H1 (cell line): ENCODE measurements around the gene PRR5L.
"Not testable (repeated sequence)": the region's sequence is repeated elsewhere in the genome, so short reads cannot be mapped to it uniquely, and the experiment has no call there.

Source experiments
- CTCF ChIP-seq, 3 experiments: IDR thresholded peaks; 1 replicate in 2 of 3; 2 replicates in 1 of 3; pipeline versions ENCODE4 v1.5.1 to v1.6.1; 2011; ENCODE audit warnings: low read length in 3 of 3, mild to moderate bottlenecking in 3 of 3, inconsistent platforms in 2 of 3, low read depth in 1 of 3, moderate library complexity in 1 of 3; ENCODE audit not compliant: insufficient read depth in 1 of 3; ENCODE audit errors: control extremely low read depth in 1 of 3
- FOSL1 ChIP-seq: IDR thresholded peaks from 2 replicates; pipeline ENCODE4 v1.6.1; 2011; ENCODE audit warnings: mild to moderate bottlenecking, low read depth, low read length, moderate library complexity; ENCODE audit not compliant: insufficient read depth
- GABPA ChIP-seq: IDR thresholded peaks from 2 replicates; pipeline ENCODE4 v1.6.1; 2011; ENCODE audit warnings: mild to moderate bottlenecking, low read length, moderate library complexity, borderline replicate concordance; ENCODE audit not compliant: insufficient read depth
- HDAC2 ChIP-seq, 2 experiments: fragments of 300-600 bp in 1 of 2; sonication (generic) in 1 of 2; IDR thresholded peaks; 2 replicates each; pipeline ENCODE4 v1.6.1; 2011 to 2012; ENCODE audit warnings: low read depth in 2 of 2, low read length in 2 of 2, mild to moderate bottlenecking in 2 of 2, moderate library complexity in 2 of 2, borderline replicate concordance in 1 of 2, inconsistent platforms in 1 of 2
- MAX ChIP-seq: IDR thresholded peaks from 2 replicates; pipeline ENCODE4 v1.6.1; 2012; ENCODE audit warnings: inconsistent platforms
- POLR2A ChIP-seq, 2 experiments: IDR thresholded peaks; 1 replicate in 1 of 2; 2 replicates in 1 of 2; pipeline ENCODE4 v1.6.1; 2011; ENCODE audit warnings: low read depth in 2 of 2, low read length in 2 of 2, mild to moderate bottlenecking in 2 of 2; ENCODE audit errors: control extremely low read depth in 1 of 2
- RAD21 ChIP-seq, 2 experiments: IDR thresholded peaks in 1 of 2; conservative IDR thresholded peaks in 1 of 2; 2 replicates each; pipeline ENCODE4 v1.6.1; 2011; ENCODE audit warnings: low read depth in 2 of 2, low read length in 2 of 2, improper control_type of control experiment in 1 of 2, inconsistent platforms in 1 of 2, mild to moderate bottlenecking in 1 of 2, moderate library complexity in 1 of 2
- RFX5 ChIP-seq: IDR thresholded peaks from 2 replicates; pipeline ENCODE4 v1.6.1; 2011; ENCODE audit warnings: low read depth, low read length, improper control_type of control experiment, borderline replicate concordance
- TCF12 ChIP-seq: IDR thresholded peaks from 2 replicates; pipeline ENCODE4 v1.6.1; 2011; ENCODE audit warnings: low read depth, mild to moderate bottlenecking, low read length
- YY1 ChIP-seq: IDR thresholded peaks from 2 replicates; pipeline ENCODE4 v1.6.1; 2011; ENCODE audit warnings: low read depth, mild to moderate bottlenecking, low read length

- not testable (repeated sequence) for TF ChIP-seq CTCF (IDR thresholded peaks at IDR 0.05; ENCODE audit: control extremely low read depth in 1 of 3, insufficient read depth in 1 of 3, low read depth in 1 of 3, low read length in 3 of 3); MAX; RFX5; FOSL1; YY1; RAD21 (IDR thresholded peaks at IDR 0.05 in 1 of 2, conservative IDR thresholded peaks at IDR 0.05 in 1 of 2; ENCODE audit: low read depth in 2 of 2, low read length in 2 of 2); TCF12; HDAC2 (IDR thresholded peaks at IDR 0.05; ENCODE audit: borderline replicate concordance in 1 of 2, low read depth in 2 of 2, low read length in 2 of 2); POLR2A (IDR thresholded peaks at IDR 0.05; ENCODE audit: control extremely low read depth in 1 of 2, low read depth in 2 of 2, low read length in 2 of 2); GABPA
Measured at GRCh38 chr11:36483042-36483441, 187.0 kb downstream of the PRR5L start.
